Measurements from ENCODE around the gene KATNAL1.

- no peak for TF ChIP-seq POLR2AphosphoS5 (IDR thresholded peaks at IDR 0.05)
- no peak for TF ChIP-seq POLR2A (IDR thresholded peaks at IDR 0.05)
These were observed 113.8 kb downstream of the KATNAL1 start for GRCh38 chr13:30193279-30194234.

Measured in transverse colon (tissue), 3 donors.